GM23338 (cell line): ENCODE measurements around the gene DDC. TPM values are rescaled to one million over a fixed set of nuclear protein-coding genes. Genes with fewer than 3 reads are reported as not detected.

ENCODE experiments used
- ATAC-seq: fragments of 200-7000 bp; cut with Tn5 transposase; 3 replicates; pipeline ENCODE4 v1.9.1; 2020
- DNase-seq: peaks from one replicate; pipeline ENCODE4 v3.0.0-alpha.2; 2015; ENCODE audit warnings: low spot score
- H2AFZ ChIP-seq: fragments of 200-600 bp; sonication (generic); 2 replicates; pipeline ENCODE4 v1.8.0; 2016; ENCODE audit warnings: antibody characterized with exemption, mild to moderate bottlenecking, moderate library complexity
- H3F3A ChIP-seq: fragments of 200-600 bp; sonication (generic); replicated peaks from 2 replicates; pipeline ENCODE4 v1.8.0; 2017; ENCODE audit warnings: antibody characterized with exemption, mixed run types, low read depth
- H3K27ac ChIP-seq: fragments of 200-600 bp; sonication (generic); 2 replicates; pipeline ENCODE4 v1.6.1; 2016; ENCODE audit warnings: low read depth
- H3K27me3 ChIP-seq: fragments of 200-600 bp; sonication (generic); 2 replicates; pipeline ENCODE4 v1.8.0; 2016; ENCODE audit warnings: mild to moderate bottlenecking, mixed run types, moderate library complexity; ENCODE audit not compliant: insufficient read depth
- H3K36me3 ChIP-seq: fragments of 200-600 bp; sonication (generic); 2 replicates; pipeline ENCODE4 v1.8.0; 2016; ENCODE audit warnings: mild to moderate bottlenecking; ENCODE audit not compliant: insufficient read depth
- H3K4me1 ChIP-seq: fragments of 200-600 bp; sonication (generic); 2 replicates; pipeline ENCODE4 v1.8.0; 2016; ENCODE audit warnings: mild to moderate bottlenecking, moderate library complexity; ENCODE audit not compliant: insufficient read depth
- H3K4me2 ChIP-seq: fragments of 200-600 bp; sonication (generic); 2 replicates; pipeline ENCODE4 v1.7.1; 2017; ENCODE audit warnings: mixed run types
- H3K4me3 ChIP-seq: fragments of 200-600 bp; sonication (generic); 2 replicates; pipeline ENCODE4 v1.6.1; 2016; ENCODE audit warnings: mixed run types
- H3K79me2 ChIP-seq: fragments of 200-600 bp; sonication (generic); replicated peaks from 2 replicates; pipeline ENCODE4 v1.8.0; 2017; ENCODE audit warnings: mild to moderate bottlenecking; ENCODE audit not compliant: insufficient read depth
- H3K9me2 ChIP-seq: fragments of 200-600 bp; sonication (generic); 2 replicates; pipeline ENCODE4 v1.8.0; 2017; ENCODE audit not compliant: insufficient read depth
- H4K20me1 ChIP-seq: fragments of 200-600 bp; sonication (generic); replicated peaks from 2 replicates; pipeline ENCODE4 v1.8.0; 2017; ENCODE audit warnings: mild to moderate bottlenecking; ENCODE audit not compliant: insufficient read depth
- H3K27ac Mint-ChIP-seq: 2 replicates; pipeline ENCODE4 v1.8.0; 2020; ENCODE audit warnings: inconsistent platforms, mild to moderate bottlenecking, moderate library complexity, mixed read lengths
- H3K27me3 Mint-ChIP-seq: 3 replicates; pipeline ENCODE4 v1.8.0; 2022; ENCODE audit warnings: low read depth, mild to moderate bottlenecking, moderate library complexity, mixed read lengths, inconsistent platforms; ENCODE audit not compliant: insufficient read depth, poor library complexity
- H3K36me3 Mint-ChIP-seq: 3 replicates; pipeline ENCODE4 v1.8.0; 2021; ENCODE audit warnings: low read depth, mild to moderate bottlenecking, inconsistent platforms, moderate library complexity, mixed read lengths
- H3K4me1 Mint-ChIP-seq: 3 replicates; pipeline ENCODE4 v1.8.0; 2020; ENCODE audit warnings: mild to moderate bottlenecking, inconsistent platforms, mixed read lengths
- H3K4me3 Mint-ChIP-seq: 3 replicates; pipeline ENCODE4 v1.8.0; 2021; ENCODE audit warnings: moderate library complexity, mild to moderate bottlenecking, inconsistent platforms, mixed read lengths
- H3K9me3 Mint-ChIP-seq: 3 replicates; pipeline ENCODE4 v1.8.0; 2020; ENCODE audit warnings: moderate library complexity, mild to moderate bottlenecking, inconsistent platforms, mixed read lengths
- CREB1 ChIP-seq: fragments of 250-450 bp; sonication (Bioruptor Pico); IDR thresholded peaks from 2 replicates; pipeline ENCODE4 v1.5.0; 2020; ENCODE audit warnings: low read depth, mild to moderate bottlenecking, moderate library complexity
- polyA plus RNA-seq: library from polyadenylated mRNA; unstranded; fragments of >200 nt; fragmentation: Nextera tagmentation; extraction: Ambion mirVana; gene quantifications from 2 replicates; pipeline ENCODE4 v1.2.1, GENCODE V29; 2016
- total RNA-seq: library from RNA; depleted of rRNA; stranded (reverse); fragments of >200 nt; shearing (Covaris generic); gene quantifications from 2 replicates; pipeline ENCODE4 v1.2.3, GENCODE V29; 2014
- TF ChIP-seq, protein P1 (sequence below): fragments of 250-450 bp; sonication (Bioruptor Pico); IDR thresholded peaks from 2 replicates; pipeline ENCODE4 v1.5.0; 2020; ENCODE audit warnings: mild to moderate bottlenecking, moderate library complexity
- TF ChIP-seq, protein P2 (sequence below), 2 experiments: fragments of 200-600 bp in 1 of 2; sonication (generic) in 1 of 2; conservative IDR thresholded peaks; 2 replicates each; pipeline versions ENCODE4 v1.5.1 to v1.6.1; 2016 to 2017; ENCODE audit warnings: antibody characterized with exemption in 2 of 2, low read depth in 2 of 2, mild to moderate bottlenecking in 2 of 2, moderate library complexity in 1 of 2

Gene DDC
- total and polyA plus RNA-seq, 2 experiments from 2014 or later, result not detected

DNA sequence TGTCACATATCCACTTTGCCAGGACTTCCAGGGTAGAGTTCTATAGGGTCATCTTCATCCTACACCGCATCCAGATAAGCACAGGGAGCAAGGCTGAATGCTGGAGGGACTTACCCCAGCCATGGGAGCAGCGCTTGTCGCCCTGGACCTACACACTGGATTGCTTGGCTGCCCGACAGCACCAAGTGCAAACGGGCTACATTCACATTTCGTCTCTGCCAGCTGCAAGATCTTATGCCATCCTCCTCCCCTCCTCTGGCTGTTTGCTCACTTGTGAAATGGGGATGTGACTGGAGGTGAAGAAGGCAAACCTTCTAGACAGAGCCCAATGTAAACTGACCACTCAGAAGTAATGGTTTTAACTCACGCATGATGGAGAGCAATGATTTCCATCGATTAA lies 1.0 kb downstream of the DDC start:
- Mint-ChIP-seq H3K27ac (no peak overlapping the region), H3K27me3 (peaks cover 3% of the 10 kb centered on the region), H3K36me3 (no peaks in the 10 kb centered on the region; the same call in 2 of the 3 replicates), H3K4me1 (peaks cover 4% of the 10 kb centered on the region; the same call in 2 of the 3 replicates), H3K4me3 (no peak overlapping the region), H3K9me3 (no peaks in the 10 kb centered on the region; the same call in 2 of the 3 replicates)
- no peak overlapping the region for H3K4me3 ChIP-seq
- no peaks in the 10 kb centered on the region for H3K27me3 ChIP-seq
- H3K9me2 ChIP-seq, result no peaks in the 10 kb centered on the region
- H3K36me3 ChIP-seq, result no peaks in the 10 kb centered on the region
- H3F3A ChIP-seq, result no peaks in the 10 kb centered on the region
- TF ChIP-seq CREB1, result no peak
- no peak overlapping the region for H3K27ac ChIP-seq
- H3K4me1 ChIP-seq, result no peaks in the 10 kb centered on the region
- no peak overlapping the region for H2AFZ ChIP-seq
- no peaks in the 10 kb centered on the region for H3K79me2 ChIP-seq
- no peaks in the 10 kb centered on the region for H4K20me1 ChIP-seq
- H3K4me2 ChIP-seq, result no peak overlapping the region
- ATAC-seq (no peak), DNase-seq (no peak)

DNA sequence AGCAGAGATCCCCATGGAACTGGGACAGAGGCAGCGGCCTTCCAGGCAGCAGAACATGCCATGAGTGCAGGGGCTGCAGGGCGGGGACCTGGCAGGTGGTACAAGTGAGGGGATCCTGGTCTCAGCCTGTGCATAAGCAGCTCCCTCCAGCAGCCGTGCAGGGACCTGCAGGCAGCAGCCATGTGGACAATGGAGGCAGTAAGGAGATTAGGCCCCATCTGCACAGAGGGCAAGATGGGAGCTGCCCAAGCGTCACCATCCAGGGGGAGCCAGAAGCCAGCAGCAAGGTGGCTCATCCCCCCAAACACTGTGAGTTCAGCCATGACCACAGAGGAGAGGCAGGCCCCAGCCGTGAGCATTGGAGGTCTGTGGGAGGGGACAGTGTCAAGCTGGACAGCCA lies 3.1 kb downstream of the DDC start:
- Histone ChIP-seq H3K4me2 (no peak overlapping the region), H2AFZ (peak overlapping the region; percentile 85), H3K36me3 (no peaks in the 10 kb centered on the region), H3K79me2 (no peaks in the 10 kb centered on the region), H3F3A (no peaks in the 10 kb centered on the region), H3K27me3 (no peaks in the 10 kb centered on the region), H3K9me2 (no peaks in the 10 kb centered on the region), H4K20me1 (no peaks in the 10 kb centered on the region), H3K4me1 (no peaks in the 10 kb centered on the region), H3K4me3 (no peak overlapping the region), H3K27ac (no peak overlapping the region)
- Mint-ChIP-seq H3K27ac (no peak overlapping the region), H3K4me1 (peaks cover 4% of the 10 kb centered on the region; the same call in 2 of the 3 replicates), H3K36me3 (no peaks in the 10 kb centered on the region), H3K4me3 (no peak overlapping the region), H3K9me3 (no peaks in the 10 kb centered on the region), H3K27me3 (peaks cover 3% of the 10 kb centered on the region)
- DNase-seq (peak; percentile 44), ATAC-seq (peak; percentile 69)
- TF ChIP-seq, protein P1, sequence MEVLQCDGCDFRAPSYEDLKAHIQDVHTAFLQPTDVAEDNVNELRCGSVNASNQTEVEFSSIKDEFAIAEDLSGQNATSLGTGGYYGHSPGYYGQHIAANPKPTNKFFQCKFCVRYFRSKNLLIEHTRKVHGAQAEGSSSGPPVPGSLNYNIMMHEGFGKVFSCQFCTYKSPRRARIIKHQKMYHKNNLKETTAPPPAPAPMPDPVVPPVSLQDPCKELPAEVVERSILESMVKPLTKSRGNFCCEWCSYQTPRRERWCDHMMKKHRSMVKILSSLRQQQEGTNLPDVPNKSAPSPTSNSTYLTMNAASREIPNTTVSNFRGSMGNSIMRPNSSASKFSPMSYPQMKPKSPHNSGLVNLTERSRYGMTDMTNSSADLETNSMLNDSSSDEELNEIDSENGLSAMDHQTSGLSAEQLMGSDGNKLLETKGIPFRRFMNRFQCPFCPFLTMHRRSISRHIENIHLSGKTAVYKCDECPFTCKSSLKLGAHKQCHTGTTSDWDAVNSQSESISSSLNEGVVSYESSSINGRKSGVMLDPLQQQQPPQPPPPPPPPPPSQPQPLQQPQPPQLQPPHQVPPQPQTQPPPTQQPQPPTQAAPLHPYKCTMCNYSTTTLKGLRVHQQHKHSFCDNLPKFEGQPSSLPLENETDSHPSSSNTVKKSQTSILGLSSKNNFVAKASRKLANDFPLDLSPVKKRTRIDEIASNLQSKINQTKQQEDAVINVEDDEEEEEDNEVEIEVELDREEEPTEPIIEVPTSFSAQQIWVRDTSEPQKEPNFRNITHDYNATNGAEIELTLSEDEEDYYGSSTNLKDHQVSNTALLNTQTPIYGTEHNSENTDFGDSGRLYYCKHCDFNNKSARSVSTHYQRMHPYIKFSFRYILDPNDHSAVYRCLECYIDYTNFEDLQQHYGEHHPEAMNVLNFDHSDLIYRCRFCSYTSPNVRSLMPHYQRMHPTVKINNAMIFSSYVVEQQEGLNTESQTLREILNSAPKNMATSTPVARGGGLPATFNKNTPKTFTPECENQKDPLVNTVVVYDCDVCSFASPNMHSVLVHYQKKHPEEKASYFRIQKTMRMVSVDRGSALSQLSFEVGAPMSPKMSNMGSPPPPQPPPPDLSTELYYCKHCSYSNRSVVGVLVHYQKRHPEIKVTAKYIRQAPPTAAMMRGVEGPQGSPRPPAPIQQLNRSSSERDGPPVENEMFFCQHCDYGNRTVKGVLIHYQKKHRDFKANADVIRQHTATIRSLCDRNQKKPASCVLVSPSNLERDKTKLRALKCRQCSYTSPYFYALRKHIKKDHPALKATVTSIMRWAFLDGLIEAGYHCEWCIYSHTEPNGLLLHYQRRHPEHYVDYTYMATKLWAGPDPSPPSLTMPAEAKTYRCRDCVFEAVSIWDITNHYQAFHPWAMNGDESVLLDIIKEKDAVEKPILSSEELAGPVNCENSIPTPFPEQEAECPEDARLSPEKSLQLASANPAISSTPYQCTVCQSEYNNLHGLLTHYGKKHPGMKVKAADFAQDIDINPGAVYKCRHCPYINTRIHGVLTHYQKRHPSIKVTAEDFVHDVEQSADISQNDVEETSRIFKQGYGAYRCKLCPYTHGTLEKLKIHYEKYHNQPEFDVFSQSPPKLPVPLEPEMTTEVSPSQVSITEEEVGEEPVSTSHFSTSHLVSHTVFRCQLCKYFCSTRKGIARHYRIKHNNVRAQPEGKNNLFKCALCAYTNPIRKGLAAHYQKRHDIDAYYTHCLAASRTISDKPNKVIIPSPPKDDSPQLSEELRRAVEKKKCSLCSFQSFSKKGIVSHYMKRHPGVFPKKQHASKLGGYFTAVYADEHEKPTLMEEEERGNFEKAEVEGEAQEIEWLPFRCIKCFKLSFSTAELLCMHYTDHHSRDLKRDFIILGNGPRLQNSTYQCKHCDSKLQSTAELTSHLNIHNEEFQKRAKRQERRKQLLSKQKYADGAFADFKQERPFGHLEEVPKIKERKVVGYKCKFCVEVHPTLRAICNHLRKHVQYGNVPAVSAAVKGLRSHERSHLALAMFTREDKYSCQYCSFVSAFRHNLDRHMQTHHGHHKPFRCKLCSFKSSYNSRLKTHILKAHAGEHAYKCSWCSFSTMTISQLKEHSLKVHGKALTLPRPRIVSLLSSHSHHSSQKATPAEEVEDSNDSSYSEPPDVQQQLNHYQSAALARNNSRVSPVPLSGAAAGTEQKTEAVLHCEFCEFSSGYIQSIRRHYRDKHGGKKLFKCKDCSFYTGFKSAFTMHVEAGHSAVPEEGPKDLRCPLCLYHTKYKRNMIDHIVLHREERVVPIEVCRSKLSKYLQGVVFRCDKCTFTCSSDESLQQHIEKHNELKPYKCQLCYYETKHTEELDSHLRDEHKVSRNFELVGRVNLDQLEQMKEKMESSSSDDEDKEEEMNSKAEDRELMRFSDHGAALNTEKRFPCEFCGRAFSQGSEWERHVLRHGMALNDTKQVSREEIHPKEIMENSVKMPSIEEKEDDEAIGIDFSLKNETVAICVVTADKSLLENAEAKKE (CRISPR knock-in tag), result no peak
- TF ChIP-seq, protein P2, sequence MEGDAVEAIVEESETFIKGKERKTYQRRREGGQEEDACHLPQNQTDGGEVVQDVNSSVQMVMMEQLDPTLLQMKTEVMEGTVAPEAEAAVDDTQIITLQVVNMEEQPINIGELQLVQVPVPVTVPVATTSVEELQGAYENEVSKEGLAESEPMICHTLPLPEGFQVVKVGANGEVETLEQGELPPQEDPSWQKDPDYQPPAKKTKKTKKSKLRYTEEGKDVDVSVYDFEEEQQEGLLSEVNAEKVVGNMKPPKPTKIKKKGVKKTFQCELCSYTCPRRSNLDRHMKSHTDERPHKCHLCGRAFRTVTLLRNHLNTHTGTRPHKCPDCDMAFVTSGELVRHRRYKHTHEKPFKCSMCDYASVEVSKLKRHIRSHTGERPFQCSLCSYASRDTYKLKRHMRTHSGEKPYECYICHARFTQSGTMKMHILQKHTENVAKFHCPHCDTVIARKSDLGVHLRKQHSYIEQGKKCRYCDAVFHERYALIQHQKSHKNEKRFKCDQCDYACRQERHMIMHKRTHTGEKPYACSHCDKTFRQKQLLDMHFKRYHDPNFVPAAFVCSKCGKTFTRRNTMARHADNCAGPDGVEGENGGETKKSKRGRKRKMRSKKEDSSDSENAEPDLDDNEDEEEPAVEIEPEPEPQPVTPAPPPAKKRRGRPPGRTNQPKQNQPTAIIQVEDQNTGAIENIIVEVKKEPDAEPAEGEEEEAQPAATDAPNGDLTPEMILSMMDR (conservative IDR thresholded peaks at IDR 0.05; ENCODE audit: low read depth in 2 of 2), result peak in 1 of 2 experiments; percentile 31; a peak in 2 of 4 replicates
